OCI-LY7 (cell line): ENCODE measurements around the gene NQO1. TPM values are rescaled to one million over a fixed set of nuclear protein-coding genes. Genes with fewer than 3 reads are reported as not detected.

Experiments used
- Bru-seq: library from RNA; stranded (reverse); fragments of 400-500 nt; gene quantifications from one replicate; lab custom pipeline; 2021; lab: Mats Ljungman, UMichigan
- BruChase-seq, 2 experiments: library from RNA; stranded (reverse); fragments of 400-500 nt; gene quantifications; one replicate each; lab custom pipeline; 2021; lab: Mats Ljungman, UMichigan
- BruUV-seq: library from RNA; stranded (reverse); fragments of 400-500 nt; replicated peaks from 2 replicates; lab custom pipeline; 2021; lab: Mats Ljungman, UMichigan
- CTCF ChIA-PET: fragments of 300-600 bp; sonication (Branson Sonifier 250); formaldehyde crosslinking; loops from one replicate; lab custom pipeline; 2022; ENCODE audit warnings: antibody characterized with exemption; ENCODE audit not compliant: unreplicated experiment; lab: Charles Lee
- POLR2A ChIA-PET: fragments of 300-600 bp; sonication (Branson Sonifier 250); formaldehyde crosslinking; loops from one replicate; lab custom pipeline; 2022; ENCODE audit warnings: antibody characterized with exemption; lab: Charles Lee
- DNase-seq: peaks from one replicate; pipeline ENCODE4 v3.0.0-alpha.2; 2015; ENCODE audit warnings: low spot score
- H2AFZ ChIP-seq: fragments of 200-600 bp; sonication (generic), shearing (Covaris generic); 2 replicates; pipeline ENCODE4 v1.6.1; 2014; ENCODE audit warnings: mild to moderate bottlenecking, antibody characterized with exemption, low read length, moderate library complexity
- H3K27ac ChIP-seq: fragments of 200-600 bp; sonication (generic); 2 replicates; pipeline ENCODE4 v1.5.1; 2014; ENCODE audit warnings: mixed run types, low read depth, mild to moderate bottlenecking, moderate library complexity, low read length, inconsistent platforms; ENCODE audit not compliant: poor library complexity, severe bottlenecking
- H3K36me3 ChIP-seq: fragments of 200-600 bp; sonication (generic); 2 replicates; pipeline ENCODE4 v1.6.1; 2014; ENCODE audit warnings: mild to moderate bottlenecking, antibody characterized with exemption, low read length, moderate library complexity, mixed read lengths; ENCODE audit not compliant: insufficient read depth
- H3K4me1 ChIP-seq: fragments of 200-600 bp; sonication (generic); 2 replicates; pipeline ENCODE4 v1.5.1; 2014; ENCODE audit warnings: mild to moderate bottlenecking, low read length; ENCODE audit not compliant: insufficient read depth, poor library complexity, severe bottlenecking
- H3K4me2 ChIP-seq: fragments of 200-600 bp; sonication (generic); 2 replicates; pipeline ENCODE4 v1.6.1; 2014; ENCODE audit warnings: mild to moderate bottlenecking, low read length
- H3K4me3 ChIP-seq: fragments of 200-600 bp; sonication (generic); 2 replicates; pipeline ENCODE4 v1.5.1; 2014; ENCODE audit warnings: mild to moderate bottlenecking, low read depth, low read length; ENCODE audit not compliant: poor library complexity, severe bottlenecking
- H3K79me2 ChIP-seq: fragments of 200-600 bp; sonication (generic); 2 replicates; pipeline ENCODE4 v1.6.1; 2016; ENCODE audit warnings: low read depth, mild to moderate bottlenecking, low read length, moderate library complexity, mixed read lengths; ENCODE audit not compliant: insufficient read depth
- H3K9me2 ChIP-seq: fragments of 200-600 bp; sonication (generic); 2 replicates; pipeline ENCODE4 v1.6.1; 2016; ENCODE audit warnings: mild to moderate bottlenecking, low read length, mixed read lengths; ENCODE audit not compliant: insufficient read depth
- H3K9me3 ChIP-seq: fragments of 200-600 bp; sonication (generic); 2 replicates; pipeline ENCODE4 v1.6.1; 2014; ENCODE audit warnings: mild to moderate bottlenecking, mixed run types, low read length, mixed read lengths
- H4K20me1 ChIP-seq: fragments of 200-600 bp; sonication (generic); 2 replicates; pipeline ENCODE4 v1.6.1; 2014; ENCODE audit warnings: mild to moderate bottlenecking, antibody characterized with exemption, low read length, moderate library complexity, mixed read lengths; ENCODE audit not compliant: insufficient read depth
- EZH2phosphoT487 ChIP-seq: fragments of 200-600 bp; sonication (generic); IDR thresholded peaks from 2 replicates; pipeline ENCODE4 v1.6.1; 2018; ENCODE audit warnings: low read depth, borderline replicate concordance, mild to moderate bottlenecking, mixed run types, antibody characterized with exemption, low read length, moderate library complexity, mixed read lengths
- intact Hi-C: fragments of 100-400 bp; cut with micrococcal nuclease; formaldehyde crosslinking; loops from one replicate; pipeline ENCODE4 v1.10.0; 2022; ENCODE audit not compliant: unreplicated experiment
- long read RNA-seq: library from polyadenylated mRNA; stranded (forward); transcript quantifications from one replicate; pipeline ENCODE4 v2.0.0, GENCODE V29; 2022
- total RNA-seq, 2 experiments: library from RNA; depleted of rRNA in 1 of 2; stranded (reverse); fragments of >200 nt in 1 of 2; shearing (Covaris generic) in 1 of 2; gene quantifications; 2 replicates each; pipeline ENCODE4 v1.2.3, GENCODE V29; 2014 to 2022
- TF ChIP-seq, protein P1 (sequence below): fragments of 200-600 bp; sonication (generic); conservative IDR thresholded peaks from 2 replicates; pipeline ENCODE4 v1.5.1; 2014; ENCODE audit warnings: mild to moderate bottlenecking, antibody characterized with exemption, low read length, moderate library complexity, mixed read lengths

The NQO1 gene
- total RNA-seq (2014; rRNA removed; shearing (Covaris generic)): 3.2 and 3.6 TPM in 2 replicates
- 4.1 TPM in 2 replicates for total RNA-seq (2022)
- Bru-seq, nascent RNA: percentile 34 among the genes with signal in this experiment
- percentile 33 among the genes with signal in this experiment for BruChase-seq, experiment 1, labeled RNA remaining after a 6-hour chase
- percentile 32 among the genes with signal in this experiment for BruChase-seq, experiment 2, labeled RNA remaining after a 2-hour chase
- long read RNA-seq, partial matches to known transcripts: 0 of 6 reads
- long read RNA-seq, other reads (novel, unspliced or antisense): 0 of 6 reads

DNA sequence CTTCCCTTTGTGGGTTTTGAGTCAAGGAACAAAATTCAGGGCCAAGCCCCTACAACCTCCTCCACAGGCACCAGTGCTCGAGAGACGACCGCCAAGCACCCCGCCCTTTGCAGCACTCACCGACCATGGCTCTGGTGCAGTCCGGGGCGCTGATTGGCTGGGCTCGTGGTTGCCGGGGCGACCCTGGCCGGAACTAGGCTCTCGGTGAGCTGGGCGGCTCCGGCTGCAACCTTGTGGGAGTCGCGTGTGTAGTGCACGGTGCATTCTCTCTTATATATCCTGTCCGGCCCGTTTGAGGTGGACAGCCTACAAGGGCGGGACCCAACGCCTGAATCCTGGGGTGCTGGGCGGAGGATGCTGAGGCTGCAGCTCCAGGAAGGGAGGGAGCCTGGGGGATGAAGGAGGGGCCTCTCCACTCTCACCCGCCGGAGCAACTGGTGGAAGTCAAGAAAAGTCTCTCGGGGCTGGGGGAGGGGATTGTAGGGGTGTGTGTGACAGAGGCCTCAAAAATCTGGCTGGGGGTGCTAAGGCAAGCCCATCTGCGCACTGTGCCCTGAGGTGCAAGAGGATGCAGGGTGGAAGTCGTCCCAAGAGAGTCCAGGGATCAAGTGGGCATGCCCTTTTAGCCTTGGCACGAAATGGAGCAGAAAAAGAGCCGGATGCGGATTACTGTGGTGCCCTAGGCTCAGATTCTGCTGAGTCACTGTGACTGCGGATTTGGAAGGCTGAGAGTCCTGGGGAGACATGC lies at the start of gene NQO1:
NQO1 (minus strand) TSS at position 248 of the 748 bp plus-strand sequence; CDS start at position 127, 121 bp downstream.
- Histone ChIP-seq H3K9me3 (no peaks in the 10 kb centered on the region), H3K9me2 (no peaks in the 10 kb centered on the region), H3K4me3 (peak within 1 kb of the TSS; percentile 66), H3K27ac (peak within 1 kb of the TSS; percentile 59), H3K79me2 (no peaks in the 10 kb centered on the region), H3K36me3 (no peaks in the 10 kb centered on the region), H3K4me2 (peak within 1 kb of the TSS; percentile 81), H2AFZ (peak within 1 kb of the TSS; percentile 94), H4K20me1 (no peaks in the 10 kb centered on the region), H3K4me1 (peaks cover 32% of the 10 kb centered on the region)
- ChIA-PET CTCF (interaction anchor here (0.5 to 1.3 kb wide), 2 partner anchors 36 to 307 kb away, joined by 3 read pairs; no protein-coding TSS in a partner anchor), POLR2A (interaction anchor here (0.6 to 4.2 kb wide), 8 partner anchors 15 to 99 kb away, joined by 3 to 24 read pairs (median 3); partner anchors contain the start of genes NOB1 and WWP2)
- intact Hi-C loops: no loop called here
- DNase-seq: peak; percentile 90
- TF ChIP-seq, protein P1, sequence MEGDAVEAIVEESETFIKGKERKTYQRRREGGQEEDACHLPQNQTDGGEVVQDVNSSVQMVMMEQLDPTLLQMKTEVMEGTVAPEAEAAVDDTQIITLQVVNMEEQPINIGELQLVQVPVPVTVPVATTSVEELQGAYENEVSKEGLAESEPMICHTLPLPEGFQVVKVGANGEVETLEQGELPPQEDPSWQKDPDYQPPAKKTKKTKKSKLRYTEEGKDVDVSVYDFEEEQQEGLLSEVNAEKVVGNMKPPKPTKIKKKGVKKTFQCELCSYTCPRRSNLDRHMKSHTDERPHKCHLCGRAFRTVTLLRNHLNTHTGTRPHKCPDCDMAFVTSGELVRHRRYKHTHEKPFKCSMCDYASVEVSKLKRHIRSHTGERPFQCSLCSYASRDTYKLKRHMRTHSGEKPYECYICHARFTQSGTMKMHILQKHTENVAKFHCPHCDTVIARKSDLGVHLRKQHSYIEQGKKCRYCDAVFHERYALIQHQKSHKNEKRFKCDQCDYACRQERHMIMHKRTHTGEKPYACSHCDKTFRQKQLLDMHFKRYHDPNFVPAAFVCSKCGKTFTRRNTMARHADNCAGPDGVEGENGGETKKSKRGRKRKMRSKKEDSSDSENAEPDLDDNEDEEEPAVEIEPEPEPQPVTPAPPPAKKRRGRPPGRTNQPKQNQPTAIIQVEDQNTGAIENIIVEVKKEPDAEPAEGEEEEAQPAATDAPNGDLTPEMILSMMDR: no peak
- TF ChIP-seq EZH2phosphoT487: no peak
- BruUV-seq: no TSS peak

DNA sequence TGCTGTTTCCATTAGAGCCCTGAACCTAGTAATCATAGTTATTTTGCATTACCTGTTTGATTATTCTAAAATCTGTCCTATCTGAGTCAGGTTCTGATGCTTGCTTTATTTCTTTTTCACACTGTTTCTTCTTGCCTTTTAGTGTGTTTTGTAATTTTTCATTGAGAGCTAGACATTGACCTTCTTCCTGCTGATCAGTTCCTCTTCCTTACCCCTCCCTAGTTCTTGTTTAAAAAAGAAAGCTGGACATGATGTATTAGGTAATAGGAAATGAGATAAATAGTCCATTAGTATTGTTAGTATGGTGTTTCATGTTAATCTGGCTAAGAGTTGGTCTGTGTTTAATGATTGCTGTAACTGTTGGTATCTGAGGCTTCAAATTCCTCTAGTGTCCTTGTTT lies 49.2 kb upstream of the NQO1 start:
- CTCF ChIA-PET: no interaction called here
- H2AFZ ChIP-seq: no peak overlapping the region
- no peak for DNase-seq
- no TSS peak for BruUV-seq
- peaks cover 9% of the 10 kb centered on the region; the same call in 1 of the 2 replicates for H3K9me3 ChIP-seq
- H3K36me3 ChIP-seq: peaks cover 37% of the 10 kb centered on the region
- no peaks in the 10 kb centered on the region for H3K9me2 ChIP-seq
- H3K4me3 ChIP-seq: no peak overlapping the region
- no peak overlapping the region for H3K4me2 ChIP-seq
- peaks cover 18% of the 10 kb centered on the region for H3K4me1 ChIP-seq
- TF ChIP-seq, protein P1: no peak
- TF ChIP-seq EZH2phosphoT487: no peak
- intact Hi-C loops: no loop called here
- no peak overlapping the region for H3K27ac ChIP-seq
- H4K20me1 ChIP-seq: no peaks in the 10 kb centered on the region
- H3K79me2 ChIP-seq: peaks cover 18% of the 10 kb centered on the region; the same call in 1 of the 2 replicates
- POLR2A ChIA-PET: interaction anchor here (0.7 to 1.6 kb wide), 2 partner anchors 13 to 63 kb away, joined by 3 to 4 read pairs; no protein-coding TSS in a partner anchor
